ENCODE results near the gene LRRFIP2. TPM values are rescaled to one million over a fixed set of nuclear protein-coding genes. Genes with fewer than 3 reads are reported as not detected.

Gene LRRFIP2
- polyA plus RNA-seq, 2 donors = 43.3 to 59.3 TPM

DNA sequence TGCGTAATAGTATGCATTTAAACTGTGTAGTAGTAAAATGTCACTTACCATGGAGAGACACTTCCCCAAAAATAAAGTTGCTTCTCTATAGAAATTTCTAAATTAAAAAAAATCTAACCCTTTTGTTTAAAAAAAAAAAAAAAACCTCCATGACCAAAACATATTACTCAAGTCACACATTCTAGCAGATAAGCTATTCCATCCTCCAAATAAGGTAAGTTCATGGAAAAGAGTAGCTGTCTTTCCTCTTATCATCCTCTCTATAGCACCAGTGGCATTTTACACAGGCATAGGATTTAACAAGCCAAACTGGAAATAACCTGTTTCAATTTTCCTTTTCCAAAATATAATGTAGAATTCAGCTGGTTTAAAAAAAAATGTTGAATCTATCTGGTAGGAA lies 57.4 kb downstream of the LRRFIP2 start:
- H3K4me1 ChIP-seq (ENCODE audit: control insufficient read depth in 2 of 2, insufficient read depth in 2 of 2, low read length in 1 of 2) = no peaks in the 10 kb centered on the region
- WGBS, 2 donors = 100% methylated on average over 1 of the region's 1 CpG

DNA sequence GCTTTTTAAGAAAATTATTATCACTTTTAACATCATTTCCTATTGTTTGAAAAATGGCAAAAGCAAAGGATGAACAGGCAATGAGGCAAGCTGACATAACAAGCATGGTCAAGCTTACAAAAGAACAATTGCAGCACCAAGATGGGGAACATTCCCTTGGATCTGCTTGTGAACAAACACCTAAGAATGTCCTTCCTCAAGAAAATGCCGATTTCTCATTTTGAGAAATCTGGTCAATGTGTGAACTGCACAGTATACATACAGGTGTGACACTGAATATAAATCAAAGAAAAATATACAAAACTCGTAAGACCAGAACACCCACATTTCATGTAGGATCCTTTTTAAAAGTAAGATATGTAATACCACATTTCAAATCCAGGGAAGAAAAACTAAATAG lies 58.9 kb downstream of the LRRFIP2 start:
- H3K27me3 ChIP-seq (ENCODE audit: control insufficient read depth in 1 of 2, insufficient read depth in 2 of 2, low read length in 2 of 2) = no peaks in the 10 kb centered on the region
- H3K36me3 ChIP-seq (ENCODE audit: control insufficient read depth in 2 of 2, insufficient read depth in 2 of 2, low read length in 1 of 2) = peaks cover 0 to 2% of the 10 kb centered on the region in 2 donors
- H3K9me3 ChIP-seq (ENCODE audit: control insufficient read depth in 2 of 2, insufficient read depth in 1 of 2, low read depth in 1 of 2, low read length in 1 of 2) = no peaks in the 10 kb centered on the region
- H3K4me1 ChIP-seq (ENCODE audit: control insufficient read depth in 2 of 2, insufficient read depth in 2 of 2, low read length in 1 of 2) = peaks cover 0 to 4% of the 10 kb centered on the region in 2 donors
- no peak overlapping the region for H3K4me3 ChIP-seq (ENCODE audit: low read depth in 1 of 2, low read length in 2 of 2)
- WGBS, 2 donors = 56 to 86% methylated on average over 2 of the region's 2 CpGs
- no peak overlapping the region for H3K27ac ChIP-seq (ENCODE audit: low read depth in 2 of 2, low read length in 1 of 2)

More for the DNA sequence above, 57.4 kb downstream of the LRRFIP2 start:
- H3K27ac ChIP-seq (ENCODE audit: low read depth in 2 of 2, low read length in 1 of 2) = no peak overlapping the region
- no peaks in the 10 kb centered on the region for H3K27me3 ChIP-seq (ENCODE audit: control insufficient read depth in 1 of 2, insufficient read depth in 2 of 2, low read length in 2 of 2)
- no peaks in the 10 kb centered on the region for H3K36me3 ChIP-seq (ENCODE audit: control insufficient read depth in 2 of 2, insufficient read depth in 2 of 2, low read length in 1 of 2)
- no peak overlapping the region for H3K4me3 ChIP-seq (ENCODE audit: low read depth in 1 of 2, low read length in 2 of 2)
- no peaks in the 10 kb centered on the region for H3K9me3 ChIP-seq (ENCODE audit: control insufficient read depth in 2 of 2, insufficient read depth in 1 of 2, low read depth in 1 of 2, low read length in 1 of 2)

DNA sequence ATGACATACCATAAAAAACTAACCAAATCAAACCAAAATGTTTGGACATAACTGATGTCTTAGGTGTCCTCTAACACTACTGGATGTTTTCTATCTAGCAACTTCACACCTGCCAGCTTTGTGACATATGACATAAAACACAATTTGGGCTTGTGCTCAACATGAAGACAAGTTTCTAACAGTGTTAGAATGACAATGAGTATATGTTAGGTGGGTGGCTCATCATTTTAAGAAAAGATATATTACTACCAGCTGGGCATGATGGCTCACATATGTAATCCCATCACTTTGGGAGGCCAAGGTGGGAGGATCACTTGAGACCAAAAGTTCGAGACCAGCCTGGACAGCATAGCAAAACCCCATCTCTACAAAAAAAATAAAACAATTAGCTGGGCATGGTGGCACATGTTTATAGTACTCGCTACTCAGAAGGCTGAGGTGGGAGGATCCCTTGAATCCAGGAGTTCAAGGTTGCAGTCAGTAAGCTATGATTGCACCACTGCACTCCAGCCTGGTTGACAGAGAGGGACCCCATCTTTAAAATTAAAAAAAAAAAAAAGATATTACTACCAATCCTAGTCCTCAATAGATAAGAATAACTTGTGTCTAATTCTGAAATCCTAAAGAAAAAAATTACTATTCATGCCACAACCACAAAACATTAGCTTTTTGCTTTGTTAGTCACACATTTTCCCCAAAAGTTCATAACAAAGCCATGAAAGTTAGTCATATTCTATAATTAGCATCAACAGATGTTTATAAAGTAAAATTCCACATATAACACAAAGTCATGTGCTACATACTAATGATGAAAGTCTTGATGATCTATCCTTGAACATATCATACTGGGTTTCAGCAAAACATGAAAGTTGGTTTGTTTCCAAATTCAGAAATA lies 59.9 kb downstream of the LRRFIP2 start:
- Histone ChIP-seq H3K27ac (ENCODE audit: low read depth in 2 of 2, low read length in 1 of 2) (no peak overlapping the region), H3K36me3 (ENCODE audit: control insufficient read depth in 2 of 2, insufficient read depth in 2 of 2, low read length in 1 of 2) (peaks cover 0 to 2% of the 10 kb centered on the region in 2 donors), H3K4me1 (ENCODE audit: control insufficient read depth in 2 of 2, insufficient read depth in 2 of 2, low read length in 1 of 2) (peaks cover 0 to 4% of the 10 kb centered on the region in 2 donors), H3K4me3 (ENCODE audit: low read depth in 1 of 2, low read length in 2 of 2) (no peak overlapping the region), H3K9me3 (ENCODE audit: control insufficient read depth in 2 of 2, insufficient read depth in 1 of 2, low read depth in 1 of 2, low read length in 1 of 2) (no peaks in the 10 kb centered on the region), H3K27me3 (ENCODE audit: control insufficient read depth in 1 of 2, insufficient read depth in 2 of 2, low read length in 2 of 2) (no peaks in the 10 kb centered on the region)
- WGBS, 2 donors = 91 to 97% methylated on average over 2 of the region's 2 CpGs

DNA sequence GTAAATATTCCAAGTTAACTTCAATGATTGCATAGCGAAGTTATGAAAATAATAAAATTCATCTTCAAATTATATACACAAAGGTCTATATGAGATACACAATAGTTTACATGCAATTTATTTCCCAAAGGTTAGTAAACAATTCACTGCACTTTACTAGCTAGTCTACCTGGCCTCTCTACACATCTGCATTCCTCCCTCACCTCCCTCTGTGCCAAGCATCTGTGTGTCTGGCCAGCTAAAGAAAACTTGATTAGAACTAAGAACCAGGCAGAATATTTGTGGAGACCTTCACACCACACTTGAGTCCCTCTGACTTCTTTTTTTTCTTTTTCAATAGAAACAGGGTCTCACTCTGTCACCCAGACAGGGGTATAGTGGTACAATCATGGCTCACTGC lies 61.4 kb downstream of the LRRFIP2 start:
- no peaks in the 10 kb centered on the region for H3K9me3 ChIP-seq (ENCODE audit: control insufficient read depth in 2 of 2, insufficient read depth in 1 of 2, low read depth in 1 of 2, low read length in 1 of 2)
- no peak overlapping the region for H3K27ac ChIP-seq (ENCODE audit: low read depth in 2 of 2, low read length in 1 of 2)
- no peaks in the 10 kb centered on the region for H3K27me3 ChIP-seq (ENCODE audit: control insufficient read depth in 1 of 2, insufficient read depth in 2 of 2, low read length in 2 of 2)
- H3K36me3 ChIP-seq (ENCODE audit: control insufficient read depth in 2 of 2, insufficient read depth in 2 of 2, low read length in 1 of 2) = peaks cover 0 to 2% of the 10 kb centered on the region in 2 donors
- H3K4me3 ChIP-seq (ENCODE audit: low read depth in 1 of 2, low read length in 2 of 2) = no peak overlapping the region
- H3K4me1 ChIP-seq (ENCODE audit: control insufficient read depth in 2 of 2, insufficient read depth in 2 of 2, low read length in 1 of 2) = peaks cover 0 to 4% of the 10 kb centered on the region in 2 donors
- 95 to 100% methylated on average over 1 of the region's 1 CpG for WGBS, 2 donors

DNA sequence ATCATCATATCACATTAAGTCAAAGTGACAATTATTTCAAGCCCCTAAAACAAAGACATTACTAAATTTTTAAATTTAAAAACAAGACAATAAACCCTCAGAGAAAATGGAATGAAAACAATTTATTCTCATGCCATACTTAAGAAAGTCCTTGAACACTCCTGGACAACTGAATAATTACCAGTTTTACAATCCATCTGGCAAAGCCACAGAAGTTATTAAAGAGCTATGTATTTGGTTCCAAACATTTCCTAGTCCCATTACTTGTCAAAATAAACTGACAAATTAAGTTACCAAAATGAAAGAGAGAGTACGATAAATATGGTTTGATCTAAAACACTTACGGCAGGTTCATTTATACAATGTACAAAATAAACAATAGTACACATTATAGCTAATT lies 63.2 kb downstream of the LRRFIP2 start:
- H3K27ac ChIP-seq (ENCODE audit: low read depth in 2 of 2, low read length in 1 of 2) = no peak overlapping the region

DNA sequence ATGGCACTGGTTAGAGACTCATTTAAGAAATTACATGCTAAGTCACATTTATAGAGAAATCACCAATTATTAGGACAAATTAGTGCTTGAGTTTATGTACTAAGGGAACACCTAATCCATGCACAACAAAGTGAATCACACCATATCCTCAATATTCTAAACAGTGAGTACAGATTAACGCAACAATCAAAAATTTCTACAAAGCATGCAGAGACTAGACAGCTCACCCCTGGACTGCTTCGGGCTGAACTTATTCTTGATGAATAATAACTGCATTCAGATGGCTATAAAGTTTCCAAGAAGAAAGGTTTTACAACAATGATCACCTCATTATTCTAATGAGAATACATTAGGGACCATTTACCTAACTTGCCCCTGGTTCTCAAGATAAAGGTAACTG lies 66.5 kb downstream of the LRRFIP2 start:
- H3K4me1 ChIP-seq (ENCODE audit: control insufficient read depth in 2 of 2, insufficient read depth in 2 of 2, low read length in 1 of 2) = peaks cover 0 to 4% of the 10 kb centered on the region in 2 donors
- H3K27ac ChIP-seq (ENCODE audit: low read depth in 2 of 2, low read length in 1 of 2) = no peak overlapping the region
- H3K36me3 ChIP-seq (ENCODE audit: control insufficient read depth in 2 of 2, insufficient read depth in 2 of 2, low read length in 1 of 2) = peaks cover 0 to 2% of the 10 kb centered on the region in 2 donors
- no peaks in the 10 kb centered on the region for H3K27me3 ChIP-seq (ENCODE audit: control insufficient read depth in 1 of 2, insufficient read depth in 2 of 2, low read length in 2 of 2)
- WGBS, 2 donors = 68 to 77% methylated on average over 2 of the region's 2 CpGs
- no peaks in the 10 kb centered on the region for H3K9me3 ChIP-seq (ENCODE audit: control insufficient read depth in 2 of 2, insufficient read depth in 1 of 2, low read depth in 1 of 2, low read length in 1 of 2)
- H3K4me3 ChIP-seq (ENCODE audit: low read depth in 1 of 2, low read length in 2 of 2) = no peak overlapping the region

More for the DNA sequence above, 63.2 kb downstream of the LRRFIP2 start:
- no peak overlapping the region for H3K4me3 ChIP-seq (ENCODE audit: low read depth in 1 of 2, low read length in 2 of 2)
- peaks cover 0 to 2% of the 10 kb centered on the region in 2 donors for H3K36me3 ChIP-seq (ENCODE audit: control insufficient read depth in 2 of 2, insufficient read depth in 2 of 2, low read length in 1 of 2)
- H3K9me3 ChIP-seq (ENCODE audit: control insufficient read depth in 2 of 2, insufficient read depth in 1 of 2, low read depth in 1 of 2, low read length in 1 of 2) = no peaks in the 10 kb centered on the region
- no peaks in the 10 kb centered on the region for H3K27me3 ChIP-seq (ENCODE audit: control insufficient read depth in 1 of 2, insufficient read depth in 2 of 2, low read length in 2 of 2)
- 70 to 76% methylated on average over 2 of the region's 2 CpGs for WGBS, 2 donors
- peaks cover 0 to 4% of the 10 kb centered on the region in 2 donors for H3K4me1 ChIP-seq (ENCODE audit: control insufficient read depth in 2 of 2, insufficient read depth in 2 of 2, low read length in 1 of 2)

DNA sequence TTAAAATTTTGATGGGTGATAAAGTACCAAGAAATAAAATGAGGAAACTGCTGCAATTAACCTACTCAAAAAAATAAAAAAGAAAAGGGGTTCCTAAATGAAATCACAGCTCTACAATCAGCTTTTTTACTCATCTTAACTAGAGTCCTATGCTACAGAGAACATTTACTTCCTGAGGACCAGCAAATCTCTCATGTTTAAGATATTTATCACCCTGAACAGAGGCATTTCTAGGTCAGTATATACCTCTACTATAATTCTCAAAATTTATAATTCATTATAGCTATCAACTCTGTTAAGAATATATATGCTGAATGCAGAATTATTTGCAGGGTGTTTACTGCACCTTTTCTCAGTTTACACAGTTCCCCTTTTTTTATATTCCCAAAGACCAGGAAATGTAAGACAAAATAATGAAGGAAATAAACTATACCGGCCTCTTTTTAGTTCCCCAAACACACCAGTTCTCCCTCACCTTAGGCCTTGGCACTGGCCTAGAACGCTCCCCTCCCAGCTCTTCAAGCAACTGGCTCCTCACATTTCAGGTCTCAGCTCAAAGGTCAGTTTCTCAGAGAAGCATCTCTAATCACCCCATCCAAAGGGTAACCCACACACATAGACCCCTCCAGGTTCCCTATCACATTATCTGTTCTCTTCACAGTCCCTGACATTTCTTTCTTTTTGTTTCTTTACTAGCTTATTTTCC lies 71.1 kb downstream of the LRRFIP2 start:
- Histone ChIP-seq H3K36me3 (ENCODE audit: control insufficient read depth in 2 of 2, insufficient read depth in 2 of 2, low read length in 1 of 2) (no peaks in the 10 kb centered on the region), H3K4me3 (ENCODE audit: low read depth in 1 of 2, low read length in 2 of 2) (no peak overlapping the region), H3K9me3 (ENCODE audit: control insufficient read depth in 2 of 2, insufficient read depth in 1 of 2, low read depth in 1 of 2, low read length in 1 of 2) (no peaks in the 10 kb centered on the region), H3K27me3 (ENCODE audit: control insufficient read depth in 1 of 2, insufficient read depth in 2 of 2, low read length in 2 of 2) (no peaks in the 10 kb centered on the region), H3K4me1 (ENCODE audit: control insufficient read depth in 2 of 2, insufficient read depth in 2 of 2, low read length in 1 of 2) (no peaks in the 10 kb centered on the region), H3K27ac (ENCODE audit: low read depth in 2 of 2, low read length in 1 of 2) (no peak overlapping the region)
- WGBS, 2 donors = 70 to 76% methylated on average over 2 of the region's 2 CpGs

DNA sequence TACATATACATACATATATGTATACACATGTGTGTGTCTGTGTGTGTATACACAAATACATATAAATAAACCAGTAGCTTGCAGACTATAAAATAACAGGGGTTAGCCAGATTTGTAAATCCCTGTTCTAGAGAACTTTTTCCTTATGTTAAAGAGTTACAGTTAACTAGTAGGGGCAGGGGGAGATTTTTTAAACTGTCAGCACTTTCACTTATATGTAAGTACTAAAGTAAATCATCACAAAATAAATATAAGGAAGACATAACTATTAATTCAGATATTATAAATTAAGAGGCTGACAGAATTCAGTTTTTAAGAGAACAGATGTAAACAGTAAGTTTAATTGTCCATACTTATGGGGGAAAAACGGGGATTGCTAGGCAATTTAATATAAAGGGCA lies 74.0 kb downstream of the LRRFIP2 start:
- no peak overlapping the region for H3K4me3 ChIP-seq (ENCODE audit: low read depth in 1 of 2, low read length in 2 of 2)
- H3K4me1 ChIP-seq (ENCODE audit: control insufficient read depth in 2 of 2, insufficient read depth in 2 of 2, low read length in 1 of 2) = no peaks in the 10 kb centered on the region
- no peaks in the 10 kb centered on the region for H3K36me3 ChIP-seq (ENCODE audit: control insufficient read depth in 2 of 2, insufficient read depth in 2 of 2, low read length in 1 of 2)
- no peaks in the 10 kb centered on the region for H3K27me3 ChIP-seq (ENCODE audit: control insufficient read depth in 1 of 2, insufficient read depth in 2 of 2, low read length in 2 of 2)
- H3K9me3 ChIP-seq (ENCODE audit: control insufficient read depth in 2 of 2, insufficient read depth in 1 of 2, low read depth in 1 of 2, low read length in 1 of 2) = no peaks in the 10 kb centered on the region
- WGBS, 2 donors = 71 to 87% methylated on average over 1 of the region's 1 CpG
- no peak overlapping the region for H3K27ac ChIP-seq (ENCODE audit: low read depth in 2 of 2, low read length in 1 of 2)

DNA sequence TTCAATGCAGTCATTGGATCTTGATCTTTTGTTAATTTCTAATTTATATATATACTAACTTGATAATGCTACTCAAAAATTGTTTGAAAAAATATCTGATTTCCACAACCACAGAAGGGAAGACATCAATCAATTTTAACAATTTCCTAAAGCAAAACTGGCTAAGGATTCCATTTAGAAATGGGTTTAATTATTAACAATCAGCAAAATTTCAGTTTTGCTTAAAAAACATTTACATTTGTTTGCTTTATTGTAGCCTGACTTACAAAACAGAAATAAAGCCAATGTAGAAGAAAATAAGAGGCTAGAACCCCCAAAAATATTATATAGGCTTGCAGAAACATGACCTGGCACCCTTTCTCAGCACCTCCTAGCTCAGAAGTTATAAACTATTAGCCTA lies 74.9 kb downstream of the LRRFIP2 start:
- H3K27ac ChIP-seq (ENCODE audit: low read depth in 2 of 2, low read length in 1 of 2) = no peak overlapping the region
- no peaks in the 10 kb centered on the region for H3K9me3 ChIP-seq (ENCODE audit: control insufficient read depth in 2 of 2, insufficient read depth in 1 of 2, low read depth in 1 of 2, low read length in 1 of 2)
- H3K4me3 ChIP-seq (ENCODE audit: low read depth in 1 of 2, low read length in 2 of 2) = no peak overlapping the region
- H3K27me3 ChIP-seq (ENCODE audit: control insufficient read depth in 1 of 2, insufficient read depth in 2 of 2, low read length in 2 of 2) = no peaks in the 10 kb centered on the region
- no peaks in the 10 kb centered on the region for H3K36me3 ChIP-seq (ENCODE audit: control insufficient read depth in 2 of 2, insufficient read depth in 2 of 2, low read length in 1 of 2)
- no peaks in the 10 kb centered on the region for H3K4me1 ChIP-seq (ENCODE audit: control insufficient read depth in 2 of 2, insufficient read depth in 2 of 2, low read length in 1 of 2)
